ENCODE data around the gene MSX1.

Gene MSX1

GRCh38 chr4:4851906-4852305 is 7.6 kb upstream of the MSX1 start:
- no peak for DNase-seq (ENCODE audit: low read depth, low spot score)
- H3K27me3 ChIP-seq (ENCODE audit: control insufficient read depth, insufficient read depth, low read length), result peaks cover 77% of the 10 kb centered on the region
- no peaks in the 10 kb centered on the region; the same call in 1 of the 2 replicates for H3K36me3 ChIP-seq (ENCODE audit: control insufficient read depth, insufficient read depth, low read length)
- WGBS (ENCODE audit: insufficient coverage, insufficient read length), result no CpG with 5 or more reads among the region's 7 CpGs
- no peaks in the 10 kb centered on the region for H3K9me3 ChIP-seq (ENCODE audit: control insufficient read depth, insufficient read depth, low read length)
- H3K4me1 ChIP-seq (ENCODE audit: control insufficient read depth, insufficient read depth, low read length), result no peaks in the 10 kb centered on the region; the same call in 1 of the 2 replicates
- H3K4me3 ChIP-seq (ENCODE audit: low read length), result no peak overlapping the region
- no peak overlapping the region for H3K27ac ChIP-seq (ENCODE audit: low read length)

- Histone ChIP-seq H3K36me3 (ENCODE audit: control insufficient read depth, insufficient read depth, low read length) (no peaks in the 10 kb centered on the region; the same call in 1 of the 2 replicates), H3K27me3 (ENCODE audit: control insufficient read depth, insufficient read depth, low read length) (peaks cover 84% of the 10 kb centered on the region), H3K4me3 (ENCODE audit: low read length) (no peak overlapping the region), H3K27ac (ENCODE audit: low read length) (no peak overlapping the region), H3K4me1 (ENCODE audit: control insufficient read depth, insufficient read depth, low read length) (no peaks in the 10 kb centered on the region; the same call in 1 of the 2 replicates), H3K9me3 (ENCODE audit: control insufficient read depth, insufficient read depth, low read length) (no peaks in the 10 kb centered on the region)
- WGBS (ENCODE audit: insufficient coverage, insufficient read length), result no CpG with 5 or more reads among the region's 42 CpGs
- DNase-seq (ENCODE audit: low read depth, low spot score), result no peak
Observed at GRCh38 chr4:4852591-4853362, 6.7 kb upstream of the MSX1 start.

- DNase-seq (ENCODE audit: low read depth, low spot score), result no peak
- no CpG with 5 or more reads among the region's 26 CpGs for WGBS (ENCODE audit: insufficient coverage, insufficient read length)
- H3K27ac ChIP-seq (ENCODE audit: low read length), result no peak overlapping the region
- no peaks in the 10 kb centered on the region; the same call in 1 of the 2 replicates for H3K36me3 ChIP-seq (ENCODE audit: control insufficient read depth, insufficient read depth, low read length)
- H3K27me3 ChIP-seq (ENCODE audit: control insufficient read depth, insufficient read depth, low read length), result peaks cover 89% of the 10 kb centered on the region
- H3K4me1 ChIP-seq (ENCODE audit: control insufficient read depth, insufficient read depth, low read length), result no peaks in the 10 kb centered on the region; the same call in 1 of the 2 replicates
- H3K9me3 ChIP-seq (ENCODE audit: control insufficient read depth, insufficient read depth, low read length), result no peaks in the 10 kb centered on the region
- H3K4me3 ChIP-seq (ENCODE audit: low read length), result no peak overlapping the region
Observed at GRCh38 chr4:4853371-4853823, 6.1 kb upstream of the MSX1 start.

- H3K27ac ChIP-seq (ENCODE audit: low read length), result no peak overlapping the region
- no peaks in the 10 kb centered on the region; the same call in 1 of the 2 replicates for H3K36me3 ChIP-seq (ENCODE audit: control insufficient read depth, insufficient read depth, low read length)
- H3K4me1 ChIP-seq (ENCODE audit: control insufficient read depth, insufficient read depth, low read length), result no peaks in the 10 kb centered on the region; the same call in 1 of the 2 replicates
- no peak overlapping the region for H3K4me3 ChIP-seq (ENCODE audit: low read length)
- H3K9me3 ChIP-seq (ENCODE audit: control insufficient read depth, insufficient read depth, low read length), result no peaks in the 10 kb centered on the region
- WGBS (ENCODE audit: insufficient coverage, insufficient read length), result no CpG with 5 or more reads among the region's 24 CpGs
- DNase-seq (ENCODE audit: low read depth, low spot score), result no peak
- H3K27me3 ChIP-seq (ENCODE audit: control insufficient read depth, insufficient read depth, low read length), result peaks cover 91% of the 10 kb centered on the region
Observed at GRCh38 chr4:4853921-4854648, 5.4 kb upstream of the MSX1 start.

- no peak overlapping the region for H3K27ac ChIP-seq (ENCODE audit: low read length)
- no peaks in the 10 kb centered on the region; the same call in 1 of the 2 replicates for H3K36me3 ChIP-seq (ENCODE audit: control insufficient read depth, insufficient read depth, low read length)
- H3K4me3 ChIP-seq (ENCODE audit: low read length), result no peak overlapping the region
- no peak for DNase-seq (ENCODE audit: low read depth, low spot score)
- no peaks in the 10 kb centered on the region for H3K9me3 ChIP-seq (ENCODE audit: control insufficient read depth, insufficient read depth, low read length)
- WGBS (ENCODE audit: insufficient coverage, insufficient read length), result no CpG with 5 or more reads among the region's 31 CpGs
- no peaks in the 10 kb centered on the region; the same call in 1 of the 2 replicates for H3K4me1 ChIP-seq (ENCODE audit: control insufficient read depth, insufficient read depth, low read length)
- H3K27me3 ChIP-seq (ENCODE audit: control insufficient read depth, insufficient read depth, low read length), result peaks cover 88% of the 10 kb centered on the region
Observed at GRCh38 chr4:4854649-4855295, 4.7 kb upstream of the MSX1 start.

- Histone ChIP-seq H3K27me3 (ENCODE audit: control insufficient read depth, insufficient read depth, low read length) (peaks cover 92% of the 10 kb centered on the region), H3K4me1 (ENCODE audit: control insufficient read depth, insufficient read depth, low read length) (no peaks in the 10 kb centered on the region; the same call in 1 of the 2 replicates), H3K4me3 (ENCODE audit: low read length) (no peak overlapping the region), H3K27ac (ENCODE audit: low read length) (no peak overlapping the region), H3K9me3 (ENCODE audit: control insufficient read depth, insufficient read depth, low read length) (no peaks in the 10 kb centered on the region), H3K36me3 (ENCODE audit: control insufficient read depth, insufficient read depth, low read length) (no peaks in the 10 kb centered on the region; the same call in 1 of the 2 replicates)
- WGBS (ENCODE audit: insufficient coverage, insufficient read length), result no CpG with 5 or more reads among the region's 33 CpGs
- no peak for DNase-seq (ENCODE audit: low read depth, low spot score)
Observed at GRCh38 chr4:4855301-4856070, 4.0 kb upstream of the MSX1 start.

GRCh38 chr4:4856071-4857000 is 3.1 kb upstream of the MSX1 start:
- H3K27me3 ChIP-seq (ENCODE audit: control insufficient read depth, insufficient read depth, low read length), result peaks cover 92% of the 10 kb centered on the region

GRCh38 chr4:4857001-4857808 is 2.3 kb upstream of the MSX1 start:
- DNase-seq (ENCODE audit: low read depth, low spot score), result no peak
- no CpG with 5 or more reads among the region's 36 CpGs for WGBS (ENCODE audit: insufficient coverage, insufficient read length)
- Histone ChIP-seq H3K4me1 (ENCODE audit: control insufficient read depth, insufficient read depth, low read length) (no peaks in the 10 kb centered on the region; the same call in 1 of the 2 replicates), H3K36me3 (ENCODE audit: control insufficient read depth, insufficient read depth, low read length) (no peaks in the 10 kb centered on the region), H3K27me3 (ENCODE audit: control insufficient read depth, insufficient read depth, low read length) (peaks cover 92% of the 10 kb centered on the region), H3K9me3 (ENCODE audit: control insufficient read depth, insufficient read depth, low read length) (no peaks in the 10 kb centered on the region), H3K4me3 (ENCODE audit: low read length) (no peak overlapping the region), H3K27ac (ENCODE audit: low read length) (no peak overlapping the region)

More at GRCh38 chr4:4856071-4857000, 3.1 kb upstream of the MSX1 start:
- H3K36me3 ChIP-seq (ENCODE audit: control insufficient read depth, insufficient read depth, low read length), result no peaks in the 10 kb centered on the region
- no peak for DNase-seq (ENCODE audit: low read depth, low spot score)
- H3K4me1 ChIP-seq (ENCODE audit: control insufficient read depth, insufficient read depth, low read length), result no peaks in the 10 kb centered on the region; the same call in 1 of the 2 replicates
- H3K4me3 ChIP-seq (ENCODE audit: low read length), result no peak overlapping the region
- no peaks in the 10 kb centered on the region for H3K9me3 ChIP-seq (ENCODE audit: control insufficient read depth, insufficient read depth, low read length)
- no CpG with 5 or more reads among the region's 61 CpGs for WGBS (ENCODE audit: insufficient coverage, insufficient read length)
- no peak overlapping the region for H3K27ac ChIP-seq (ENCODE audit: low read length)

Measured in iPS DF 6.9 (cell line).